H1 (cell line): ENCODE data around the gene CCK. TPM values are rescaled to one million over a fixed set of nuclear protein-coding genes. Genes with fewer than 3 reads are reported as not detected.

Source experiments
- CTCF ChIA-PET: fragments of 300-600 bp; sonication (Branson Sonifier 250); formaldehyde crosslinking; loops from one replicate; lab custom pipeline; 2021; ENCODE audit not compliant: partially characterized antibody; lab: Charles Lee
- POLR2A ChIA-PET: fragments of 300-600 bp; sonication (Branson Sonifier 250); formaldehyde crosslinking; loops from one replicate; lab custom pipeline; 2021; ENCODE audit warnings: inconsistent platforms; ENCODE audit not compliant: partially characterized antibody; lab: Charles Lee
- DNase-seq, 2 experiments: peaks; one replicate each; pipeline versions ENCODE4 v3.0.0 to v3.0.0-alpha.2; 2010 to 2022; ENCODE audit warnings: low spot score in 2 of 2, low read depth in 1 of 2, mixed read lengths in 1 of 2
- FAIRE-seq: peaks from 2 replicates; lab custom pipeline; 2011; peaks lifted over from hg19 to GRCh38; lab: Jason Lieb, UNC
- H2AFZ ChIP-seq: 2 replicates; pipeline ENCODE4 v1.8.1; 2012; ENCODE audit warnings: low read length, inconsistent platforms
- H2AK5ac ChIP-seq: 2 replicates; pipeline ENCODE4 v1.6.1; 2013; ENCODE audit warnings: low read depth, low read length
- H2BK120ac ChIP-seq: replicated peaks from 2 replicates; pipeline ENCODE3; 2013; ENCODE audit warnings: low read depth, low read length, inconsistent platforms
- H2BK12ac ChIP-seq: 2 replicates; pipeline ENCODE4 v1.6.1; 2013; ENCODE audit warnings: low read depth, low read length
- H2BK15ac ChIP-seq: 2 replicates; pipeline ENCODE4 v1.6.1; 2013; ENCODE audit warnings: low read length
- H2BK20ac ChIP-seq: 2 replicates; pipeline ENCODE4 v1.6.1; 2013; ENCODE audit warnings: low read length
- H2BK5ac ChIP-seq: 2 replicates; pipeline ENCODE4 v1.6.1; 2013; ENCODE audit warnings: low read depth, low read length
- H3K14ac ChIP-seq: 2 replicates; pipeline ENCODE4 v1.6.1; 2013; ENCODE audit warnings: inconsistent platforms; ENCODE audit not compliant: insufficient read length
- H3K18ac ChIP-seq: 2 replicates; pipeline ENCODE4 v1.6.1; 2013; ENCODE audit warnings: low read length; ENCODE audit errors: extremely low read depth
- H3K23ac ChIP-seq: 2 replicates; pipeline ENCODE4 v1.6.1; 2013; ENCODE audit warnings: inconsistent platforms; ENCODE audit not compliant: insufficient read length
- H3K23me2 ChIP-seq: 2 replicates; pipeline ENCODE4 v1.6.1; 2013; ENCODE audit warnings: low read depth, low read length
- H3K27ac ChIP-seq: 2 replicates; pipeline ENCODE4 v1.6.1; 2011; ENCODE audit warnings: low read depth, low read length, inconsistent platforms
- H3K27me3 ChIP-seq, 4 experiments: replicated peaks in 1 of 4; 1 replicate in 1 of 4; 2 replicates in 3 of 4; pipeline versions ENCODE4 v1.6.1 to v1.8.1; 2011 to 2013; ENCODE audit warnings: low read length in 3 of 4, mild to moderate bottlenecking in 3 of 4, inconsistent platforms in 2 of 4, mixed read lengths in 2 of 4, moderate library complexity in 1 of 4; ENCODE audit not compliant: control insufficient read depth in 3 of 4, insufficient read depth in 3 of 4; ENCODE audit errors: extremely low read depth in 1 of 4
- H3K36me3 ChIP-seq, 4 experiments: 2 replicates each; pipeline versions ENCODE4 v1.6.1 to v1.8.1; 2011 to 2013; ENCODE audit warnings: mild to moderate bottlenecking in 4 of 4, low read length in 3 of 4, moderate library complexity in 2 of 4, control low read depth in 1 of 4, inconsistent platforms in 1 of 4; ENCODE audit not compliant: insufficient read depth in 4 of 4, control insufficient read depth in 2 of 4
- H3K4ac ChIP-seq: replicated peaks from 2 replicates; pipeline ENCODE3; 2013; ENCODE audit warnings: low read length, low read depth, mixed read lengths, inconsistent platforms; ENCODE audit not compliant: insufficient read length
- H3K4me1 ChIP-seq, 4 experiments: replicated peaks in 1 of 4; 1 replicate in 1 of 4; 2 replicates in 3 of 4; pipeline versions ENCODE4 v1.6.1 to v1.8.1; 2011 to 2013; ENCODE audit warnings: low read length in 3 of 4, inconsistent platforms in 2 of 4, mixed read lengths in 1 of 4; ENCODE audit not compliant: insufficient read depth in 4 of 4, control insufficient read depth in 3 of 4
- H3K4me2 ChIP-seq, 2 experiments: 2 replicates each; pipeline versions ENCODE4 v1.6.1 to v1.8.1; 2011 to 2013; ENCODE audit warnings: low read depth in 2 of 2, low read length in 2 of 2, control low read depth in 1 of 2, inconsistent platforms in 1 of 2, mild to moderate bottlenecking in 1 of 2; ENCODE audit not compliant: insufficient read depth in 1 of 2
- H3K4me3 ChIP-seq, 4 experiments: fragments of 200-600, 300-600 bp in 1 of 4; sonication (generic), shearing (Covaris generic), sonication (Bioruptor Twin) in 1 of 4; 2 replicates each; pipeline versions ENCODE4 v1.5.1 to v1.8.1; 2011 to 2016; ENCODE audit warnings: low read length in 4 of 4, low read depth in 3 of 4, control low read depth in 2 of 4, inconsistent platforms in 2 of 4, mild to moderate bottlenecking in 2 of 4, mixed read lengths in 1 of 4, moderate library complexity in 1 of 4; ENCODE audit not compliant: insufficient read depth in 2 of 4; ENCODE audit errors: extremely low read depth in 1 of 4
- H3K56ac ChIP-seq: replicated peaks from 2 replicates; pipeline ENCODE3; 2013; ENCODE audit warnings: low read depth, mild to moderate bottlenecking, mixed read lengths, low read length, inconsistent platforms; ENCODE audit not compliant: insufficient read length
- H3K79me1 ChIP-seq: 2 replicates; pipeline ENCODE4 v1.6.1; 2013; ENCODE audit warnings: low read depth, low read length, control low read depth
- H3K79me2 ChIP-seq, 2 experiments: 2 replicates each; pipeline versions ENCODE4 v1.6.1 to v1.8.1; 2012 to 2013; ENCODE audit warnings: low read length in 2 of 2, mild to moderate bottlenecking in 2 of 2, inconsistent platforms in 1 of 2; ENCODE audit not compliant: insufficient read depth in 2 of 2, control insufficient read depth in 1 of 2
- H3K9ac ChIP-seq, 4 experiments: replicated peaks in 1 of 4; 1 replicate in 1 of 4; 2 replicates in 3 of 4; pipeline versions ENCODE4 v1.6.1 to v1.8.1; 2011 to 2013; ENCODE audit warnings: low read depth in 3 of 4, low read length in 3 of 4, control low read depth in 2 of 4, mild to moderate bottlenecking in 2 of 4, moderate library complexity in 2 of 4, inconsistent platforms in 1 of 4; ENCODE audit errors: extremely low read depth in 1 of 4
- H3K9me3 ChIP-seq, 2 experiments: 2 replicates each; pipeline versions ENCODE4 v1.6.1 to v1.8.1; 2012 to 2013; ENCODE audit warnings: mild to moderate bottlenecking in 2 of 2, moderate library complexity in 2 of 2, control low read depth in 1 of 2, inconsistent platforms in 1 of 2, low read depth in 1 of 2, low read length in 1 of 2, mixed read lengths in 1 of 2; ENCODE audit not compliant: insufficient read depth in 2 of 2
- H4K20me1 ChIP-seq, 2 experiments: replicated peaks in 1 of 2; 2 replicates each; pipeline versions ENCODE3 to v1.8.1; 2011 to 2013; ENCODE audit warnings: inconsistent platforms in 2 of 2, low read length in 2 of 2, mild to moderate bottlenecking in 1 of 2; ENCODE audit not compliant: insufficient read depth in 2 of 2, control insufficient read depth in 1 of 2
- H4K5ac ChIP-seq: 2 replicates; pipeline ENCODE4 v1.6.1; 2013; ENCODE audit warnings: low read length, low read depth, mixed read lengths, inconsistent platforms; ENCODE audit not compliant: insufficient read length
- H4K8ac ChIP-seq: 2 replicates; pipeline ENCODE4 v1.8.0; 2013; ENCODE audit warnings: mild to moderate bottlenecking, moderate library complexity, low read length, inconsistent platforms; ENCODE audit not compliant: insufficient read depth; ENCODE audit errors: extremely low read depth
- H4K91ac ChIP-seq: replicated peaks from 2 replicates; pipeline ENCODE3; 2013; ENCODE audit warnings: low read length, mixed read lengths, inconsistent platforms; ENCODE audit not compliant: insufficient read length
- PHF8 ChIP-seq: fragments of 200-600 bp; sonication (generic); conservative IDR thresholded peaks from 2 replicates; pipeline ENCODE4 v1.7.1; 2012; ENCODE audit warnings: low read depth, mild to moderate bottlenecking, inconsistent platforms, low read length, moderate library complexity
- POU5F1 ChIP-seq: IDR thresholded peaks from 2 replicates; pipeline ENCODE4 v1.6.1; 2011; ENCODE audit warnings: low read depth, mild to moderate bottlenecking, low read length, moderate library complexity
- RNF2 ChIP-seq: fragments of 200-900, 300-1000 bp; sonication (generic); IDR thresholded peaks from 2 replicates; pipeline ENCODE4 v1.7.1; 2016; ENCODE audit warnings: borderline replicate concordance, low read depth, mild to moderate bottlenecking, antibody characterized with exemption, low read length; ENCODE audit not compliant: poor library complexity, severe bottlenecking; ENCODE audit errors: missing control alignments
- SP2 ChIP-seq: IDR thresholded peaks from 2 replicates; pipeline ENCODE4 v1.6.1; 2012; ENCODE audit warnings: mild to moderate bottlenecking, low read length, inconsistent platforms
- TAF7 ChIP-seq: optimal IDR thresholded peaks from 2 replicates; pipeline ENCODE3; 2011; ENCODE audit warnings: low read depth, mild to moderate bottlenecking, inconsistent platforms, low read length, moderate library complexity, borderline replicate concordance
- WGBS, 2 experiments: shearing (Covaris generic) in 1 of 2; methylation state at CpG; one replicate each; pipeline versions ENCODE4 v1.1.6 to v1.1.7; 2013 to 2015; ENCODE audit warnings: low lambda C conversion rate in 2 of 2, mixed read lengths in 2 of 2, inconsistent platforms in 1 of 2, low coverage in 1 of 2, missing lambda C conversion rate in 1 of 2; ENCODE audit not compliant: insufficient replicate concordance in 2 of 2, insufficient coverage in 1 of 2, insufficient read length in 1 of 2; ENCODE audit errors: extremely low coverage in 1 of 2, missing lambda C conversion rate in 1 of 2; 5-methylcytosine and 5-hydroxymethylcytosine counted together
- polyA plus RNA-seq, 7 experiments: library from polyadenylated mRNA; depleted of rRNA in 3 of 7; stranded (reverse) in 5 of 7; unstranded in 2 of 7; fragments of >200 nt in 5 of 7; fragments of 200-250 nt in 2 of 7; gene quantifications; 1 replicate in 5 of 7; 2 replicates in 1 of 7; 4 replicates in 1 of 7; pipeline versions ENCODE4 v1.2.1 to v1.2.3, GENCODE V29; 2011 to 2013; ENCODE audit warnings: missing spikeins in 2 of 7, mixed read lengths in 2 of 7
- total RNA-seq: library from RNA; stranded (reverse); fragmentation: NEBNext Ultra II Directional; extraction: Animal tissue kit (Norgen Biotek cat#: 25700); gene quantifications from 2 replicates; pipeline ENCODE4 v1.2.1, GENCODE V29; 2021
- TF ChIP-seq, protein P1 (sequence below), 3 experiments: IDR thresholded peaks; 1 replicate in 2 of 3; 2 replicates in 1 of 3; pipeline versions ENCODE4 v1.5.1 to v1.6.1; 2011; ENCODE audit warnings: low read length in 3 of 3, mild to moderate bottlenecking in 3 of 3, inconsistent platforms in 2 of 3, low read depth in 1 of 3, moderate library complexity in 1 of 3; ENCODE audit not compliant: insufficient read depth in 1 of 3; ENCODE audit errors: control extremely low read depth in 1 of 3

Gene CCK
- total and polyA plus RNA-seq, 2 of the 8 experiments (the other 6 are each of a cell fraction or from before 2014, with no cell fraction given) = 0.99 to 2.8 TPM

- Histone ChIP-seq H3K4me2 (no peak overlapping the region), H2AFZ (no peak overlapping the region), H3K23ac (no peak overlapping the region), H4K8ac (no peak overlapping the region), H3K79me1 (no peaks in the 10 kb centered on the region), H3K23me2 (no peaks in the 10 kb centered on the region), H3K9me3 (no peaks in the 10 kb centered on the region), H3K4me1 (no peaks in the 10 kb centered on the region), H2AK5ac (no peak overlapping the region), H3K27ac (no peak overlapping the region), H3K36me3 (no peaks in the 10 kb centered on the region), H3K9ac (no peak overlapping the region), H4K20me1 (no peaks in the 10 kb centered on the region), H3K4ac (no peak overlapping the region), H2BK120ac (no peak overlapping the region), H2BK5ac (no peak overlapping the region), H3K79me2 (no peaks in the 10 kb centered on the region), H2BK20ac (no peak overlapping the region), H3K4me3 (no peak overlapping the region), H3K18ac (no peak overlapping the region), H2BK15ac (no peak overlapping the region), H2BK12ac (no peak overlapping the region), H3K27me3 (no peaks in the 10 kb centered on the region), H3K56ac (no peak overlapping the region), H4K5ac (no peak overlapping the region), H3K14ac (no peak overlapping the region), H4K91ac (no peak overlapping the region)
- FAIRE-seq (no peak), DNase-seq (no peak)
- TF ChIP-seq, protein P1, sequence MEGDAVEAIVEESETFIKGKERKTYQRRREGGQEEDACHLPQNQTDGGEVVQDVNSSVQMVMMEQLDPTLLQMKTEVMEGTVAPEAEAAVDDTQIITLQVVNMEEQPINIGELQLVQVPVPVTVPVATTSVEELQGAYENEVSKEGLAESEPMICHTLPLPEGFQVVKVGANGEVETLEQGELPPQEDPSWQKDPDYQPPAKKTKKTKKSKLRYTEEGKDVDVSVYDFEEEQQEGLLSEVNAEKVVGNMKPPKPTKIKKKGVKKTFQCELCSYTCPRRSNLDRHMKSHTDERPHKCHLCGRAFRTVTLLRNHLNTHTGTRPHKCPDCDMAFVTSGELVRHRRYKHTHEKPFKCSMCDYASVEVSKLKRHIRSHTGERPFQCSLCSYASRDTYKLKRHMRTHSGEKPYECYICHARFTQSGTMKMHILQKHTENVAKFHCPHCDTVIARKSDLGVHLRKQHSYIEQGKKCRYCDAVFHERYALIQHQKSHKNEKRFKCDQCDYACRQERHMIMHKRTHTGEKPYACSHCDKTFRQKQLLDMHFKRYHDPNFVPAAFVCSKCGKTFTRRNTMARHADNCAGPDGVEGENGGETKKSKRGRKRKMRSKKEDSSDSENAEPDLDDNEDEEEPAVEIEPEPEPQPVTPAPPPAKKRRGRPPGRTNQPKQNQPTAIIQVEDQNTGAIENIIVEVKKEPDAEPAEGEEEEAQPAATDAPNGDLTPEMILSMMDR (IDR thresholded peaks at IDR 0.05; ENCODE audit: control extremely low read depth in 1 of 3, insufficient read depth in 1 of 3, low read depth in 1 of 3, low read length in 3 of 3) = no peak
- no peak for TF ChIP-seq POU5F1
- TF ChIP-seq PHF8 = no peak
- TF ChIP-seq SP2 = no peak
- no peak for TF ChIP-seq TAF7
- no peak for TF ChIP-seq RNF2
- CTCF ChIA-PET = interaction anchor here (0.6 to 7.2 kb wide), 5 partner anchors 21 to 538 kb away, joined by 3 to 193 read pairs (median 4); no protein-coding TSS in a partner anchor
- POLR2A ChIA-PET = no interaction called here
- 58% methylated on average over 1 of the region's 1 CpG; no CpG with 5 or more reads in 1 of the 2 experiments for WGBS, 2 experiments
Measured at GRCh38 chr3:42250761-42251160, 15.2 kb downstream of the CCK start.
